Activated CD4-positive, alpha-beta T cell treated with anti-CD3 and anti-CD28 coated beads, Interleukin-2, amount 10 ng/mL, durations not matched to agents 24 days and 14 days (primary cell): ENCODE measurements around the gene PSEN1. TPM values are rescaled to one million over a fixed set of nuclear protein-coding genes. Genes with fewer than 3 reads are reported as not detected.

ENCODE experiments used
- DNase-seq: peaks from one replicate; pipeline ENCODE4 v3.0.0; 2022
- H3K27ac Mint-ChIP-seq: one replicate; pipeline ENCODE4 v1.8.0; 2022; ENCODE audit warnings: mild to moderate bottlenecking, mixed read lengths
- H3K27me3 Mint-ChIP-seq: one replicate; pipeline ENCODE4 v1.8.0; 2022; ENCODE audit warnings: mixed read lengths
- H3K36me3 Mint-ChIP-seq: one replicate; pipeline ENCODE4 v1.8.0; 2022; ENCODE audit warnings: low read depth, mild to moderate bottlenecking, mixed read lengths
- H3K4me1 Mint-ChIP-seq: one replicate; pipeline ENCODE4 v1.8.0; 2021; ENCODE audit warnings: mixed read lengths
- H3K4me3 Mint-ChIP-seq: one replicate; pipeline ENCODE4 v1.8.0; 2022; ENCODE audit warnings: mild to moderate bottlenecking, moderate library complexity, mixed read lengths
- H3K9me3 Mint-ChIP-seq: one replicate; pipeline ENCODE4 v1.8.0; 2021; ENCODE audit warnings: mixed read lengths
- intact Hi-C: fragments of 100-400 bp; cut with micrococcal nuclease; formaldehyde crosslinking; loops from one replicate; pipeline ENCODE4 v1.15.1; 2023
- total RNA-seq: library from RNA; stranded (reverse); gene quantifications from 2 replicates; pipeline ENCODE4 v1.2.3, GENCODE V29; 2022

PSEN1 gene
- total RNA-seq, 1 donor from 2014 or later, result 39.1 TPM

DNA sequence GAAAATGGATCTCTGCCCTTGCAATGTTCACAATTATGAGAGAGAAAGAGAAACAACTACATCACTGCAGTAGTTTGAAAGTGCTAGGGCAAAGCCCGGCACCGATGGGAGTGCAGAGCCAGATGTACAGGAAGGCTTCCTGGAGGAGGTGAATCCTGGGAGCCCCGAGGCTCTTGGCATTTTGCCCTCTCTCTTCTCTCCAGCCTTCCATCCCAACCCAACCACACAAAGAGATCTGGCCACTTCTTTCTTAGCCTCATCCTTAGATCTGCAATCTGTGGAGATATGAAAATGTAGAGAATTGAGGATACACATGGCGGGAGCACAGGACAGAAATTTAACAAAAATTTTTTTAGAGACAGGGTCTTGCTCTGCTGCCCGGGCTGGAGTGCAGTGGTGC is 97.7 kb downstream of the PSEN1 start:
- H3K9me3 Mint-ChIP-seq, result no peaks in the 10 kb centered on the region
- no peak overlapping the region for H3K27ac Mint-ChIP-seq
- intact Hi-C loops, result no loop called here
- H3K36me3 Mint-ChIP-seq, result no peaks in the 10 kb centered on the region
- no peak overlapping the region for H3K4me3 Mint-ChIP-seq
- H3K27me3 Mint-ChIP-seq, result peaks cover 57% of the 10 kb centered on the region
- H3K4me1 Mint-ChIP-seq, result peaks cover 11% of the 10 kb centered on the region
- DNase-seq, result no peak

DNA sequence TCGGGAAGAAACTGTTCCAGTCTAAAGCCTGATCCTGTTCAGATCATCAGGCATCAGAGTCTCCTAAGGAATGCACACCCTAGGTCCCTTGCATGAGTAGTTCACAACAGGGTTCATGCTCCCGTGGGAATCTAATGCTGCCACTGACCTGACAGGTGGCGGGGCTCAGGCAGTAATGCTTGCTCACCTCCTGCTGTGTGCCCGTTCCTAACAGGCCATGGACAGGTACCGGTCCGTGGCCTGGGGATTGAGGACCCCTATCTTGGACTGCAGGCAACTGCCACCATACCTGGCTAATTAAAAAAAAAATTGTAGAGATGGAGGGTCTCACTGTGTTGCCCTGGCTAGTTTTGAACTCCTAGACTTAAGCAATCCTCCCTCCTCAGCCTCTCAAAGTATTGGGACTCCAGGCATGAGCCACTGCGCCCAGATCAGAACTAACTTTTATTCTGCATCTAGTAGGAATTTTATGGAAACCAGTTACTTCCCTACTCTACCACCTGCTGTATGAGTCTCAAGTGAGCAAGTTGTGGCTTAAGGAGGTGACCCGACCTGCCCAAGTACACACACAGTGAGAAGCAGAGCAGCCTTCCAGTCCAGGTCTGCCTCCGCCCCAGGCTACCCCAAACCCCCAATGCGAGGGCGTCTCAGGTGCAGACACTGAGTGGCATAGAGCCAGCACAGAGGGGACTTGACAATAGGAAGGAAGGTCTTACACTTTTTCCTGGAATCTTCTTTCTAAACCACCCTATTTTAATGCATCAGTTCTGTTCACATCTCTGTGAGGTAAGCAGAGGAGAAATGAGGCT is 98.5 kb downstream of the PSEN1 start:
- H3K4me1 Mint-ChIP-seq, result peaks cover 11% of the 10 kb centered on the region
- H3K9me3 Mint-ChIP-seq, result no peaks in the 10 kb centered on the region
- DNase-seq, result no peak
- peaks cover 62% of the 10 kb centered on the region for H3K27me3 Mint-ChIP-seq
- no peak overlapping the region for H3K4me3 Mint-ChIP-seq
- no peak overlapping the region for H3K27ac Mint-ChIP-seq
- H3K36me3 Mint-ChIP-seq, result no peaks in the 10 kb centered on the region
- intact Hi-C loops, result no loop called here

DNA sequence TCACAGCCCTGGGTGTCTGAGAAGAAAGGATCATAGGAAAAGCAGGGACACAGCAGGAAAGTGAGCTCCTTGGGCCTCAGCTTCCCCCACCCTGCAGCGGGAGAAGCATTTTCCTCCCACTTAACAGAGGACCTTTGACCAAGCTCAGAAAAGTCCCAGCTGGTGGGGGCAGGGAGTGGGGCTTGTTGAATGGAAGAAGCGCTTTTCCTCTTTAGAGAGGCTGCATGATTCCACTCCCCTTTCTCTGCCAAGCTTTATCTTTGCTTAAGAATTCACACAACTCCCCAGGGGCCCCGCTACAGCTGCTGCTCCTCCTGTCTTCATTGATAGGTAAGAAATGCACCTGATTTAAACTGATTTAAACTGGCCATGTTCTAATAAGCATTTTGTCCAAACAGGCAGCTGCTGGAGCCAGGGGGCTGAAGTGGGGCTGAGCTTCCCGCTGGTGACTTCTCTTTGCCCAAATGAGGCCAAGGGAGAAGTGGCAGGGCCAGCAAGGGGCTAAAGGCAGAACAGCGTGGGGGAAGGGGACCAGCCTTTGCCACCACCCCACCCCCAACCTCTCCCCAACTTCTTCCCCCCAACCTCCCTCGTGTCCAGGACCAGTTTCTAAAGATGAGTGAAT is 99.3 kb downstream of the PSEN1 start:
- intact Hi-C loops, result no loop called here
- H3K4me3 Mint-ChIP-seq, result no peak overlapping the region
- H3K4me1 Mint-ChIP-seq, result peaks cover 11% of the 10 kb centered on the region
- H3K27ac Mint-ChIP-seq, result no peak overlapping the region
- no peaks in the 10 kb centered on the region for H3K9me3 Mint-ChIP-seq
- H3K36me3 Mint-ChIP-seq, result no peaks in the 10 kb centered on the region
- no peak for DNase-seq
- H3K27me3 Mint-ChIP-seq, result peaks cover 68% of the 10 kb centered on the region

DNA sequence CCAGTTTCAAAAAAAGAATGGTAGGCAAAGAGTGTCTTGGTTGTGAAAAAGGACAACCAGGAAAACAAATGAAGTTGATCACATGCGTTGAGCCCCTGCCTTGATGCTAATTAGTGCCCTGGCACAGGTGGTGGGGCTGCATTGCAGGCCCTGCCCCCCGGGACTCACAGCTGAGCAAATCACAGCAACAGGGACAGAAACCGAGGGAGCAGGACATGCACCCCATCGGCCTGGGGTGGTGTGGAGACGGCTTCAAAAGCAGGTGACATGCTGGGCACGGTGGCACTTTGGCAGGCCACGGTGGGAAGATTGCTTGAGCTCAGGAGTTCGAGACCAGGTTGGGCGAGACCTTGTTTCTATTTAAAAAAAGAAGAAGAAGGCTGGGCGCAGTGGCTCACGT is 99.8 kb downstream of the PSEN1 start:
- intact Hi-C loops, result no loop called here
- H3K27ac Mint-ChIP-seq, result no peak overlapping the region
- H3K36me3 Mint-ChIP-seq, result no peaks in the 10 kb centered on the region
- no peak for DNase-seq
- peak overlapping the region; percentile 17 for H3K4me3 Mint-ChIP-seq
- no peaks in the 10 kb centered on the region for H3K9me3 Mint-ChIP-seq
- peaks cover 11% of the 10 kb centered on the region for H3K4me1 Mint-ChIP-seq
- peaks cover 73% of the 10 kb centered on the region for H3K27me3 Mint-ChIP-seq

DNA sequence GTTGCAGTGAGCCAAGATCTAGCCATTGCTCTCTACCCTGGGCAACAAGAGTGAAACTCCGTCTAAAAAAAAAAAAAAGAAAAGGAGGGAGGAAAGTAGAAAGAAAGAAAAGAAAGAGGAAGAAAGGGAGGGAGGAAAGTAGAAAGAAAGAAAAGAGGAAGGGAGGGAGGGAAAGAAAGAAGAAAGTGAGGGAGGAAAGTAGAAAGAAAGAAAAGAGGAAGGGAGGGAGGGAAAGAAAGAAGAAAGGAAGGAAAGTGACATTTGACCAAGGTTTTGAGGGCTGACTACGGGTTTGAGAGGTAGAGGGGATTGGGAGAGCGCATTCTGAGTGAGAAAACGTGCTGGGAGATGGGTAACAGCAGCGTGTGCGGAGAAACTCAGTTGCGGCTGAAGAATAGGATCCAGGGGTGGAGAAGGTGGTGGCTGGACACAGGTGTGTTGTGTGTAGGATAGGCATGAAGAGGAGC is 100.5 kb downstream of the PSEN1 start:
- Mint-ChIP-seq H3K4me3 (peak overlapping the region; percentile 57), H3K4me1 (peaks cover 11% of the 10 kb centered on the region), H3K27ac (no peak overlapping the region), H3K27me3 (peaks cover 76% of the 10 kb centered on the region), H3K9me3 (no peaks in the 10 kb centered on the region), H3K36me3 (no peaks in the 10 kb centered on the region)
- no peak for DNase-seq
- intact Hi-C loops, result no loop called here

DNA sequence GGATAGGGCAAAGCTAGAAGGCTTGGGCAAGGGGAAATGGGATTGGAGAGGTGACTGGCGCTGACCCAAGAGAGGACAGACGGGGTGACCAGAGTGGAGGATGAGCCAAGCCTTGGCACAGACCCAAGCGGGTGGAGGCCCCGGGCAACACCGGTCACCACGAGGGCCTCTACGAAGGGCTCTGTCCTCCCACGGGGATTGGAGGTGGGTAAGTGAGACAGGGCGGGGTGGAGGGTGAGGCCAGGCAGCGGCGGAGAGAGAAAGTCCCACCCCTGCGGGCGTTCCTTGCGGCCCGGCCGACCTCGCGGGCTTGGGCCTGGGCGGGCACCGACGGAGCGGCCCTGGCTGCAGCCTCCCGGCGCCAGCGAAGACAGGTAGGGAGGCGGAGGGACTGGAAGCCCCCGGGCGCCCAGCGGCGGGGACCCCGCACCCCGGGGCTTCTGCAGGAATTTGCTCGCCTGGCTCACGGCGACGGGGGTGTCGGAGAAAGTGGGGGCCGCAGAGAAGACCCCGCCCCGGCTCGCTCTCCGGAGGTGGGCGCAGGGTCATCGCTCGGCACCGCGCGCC is 101.0 kb downstream of the PSEN1 start, which contains the start of gene PAPLN:
Gene PAPLN, plus strand, starts transcription at position 288 of the 567 bp plus-strand sequence. CDS start 2,273 bp downstream, outside the sequence.
- intact Hi-C loops, result no loop called here
- Mint-ChIP-seq H3K27me3 (peaks cover 79% of the 10 kb centered on the region), H3K9me3 (no peaks in the 10 kb centered on the region), H3K4me1 (peaks cover 11% of the 10 kb centered on the region), H3K4me3 (peak within 1 kb of the TSS; percentile 57), H3K36me3 (no peaks in the 10 kb centered on the region), H3K27ac (no peak within 1 kb of the TSS)
- no peak for DNase-seq

DNA sequence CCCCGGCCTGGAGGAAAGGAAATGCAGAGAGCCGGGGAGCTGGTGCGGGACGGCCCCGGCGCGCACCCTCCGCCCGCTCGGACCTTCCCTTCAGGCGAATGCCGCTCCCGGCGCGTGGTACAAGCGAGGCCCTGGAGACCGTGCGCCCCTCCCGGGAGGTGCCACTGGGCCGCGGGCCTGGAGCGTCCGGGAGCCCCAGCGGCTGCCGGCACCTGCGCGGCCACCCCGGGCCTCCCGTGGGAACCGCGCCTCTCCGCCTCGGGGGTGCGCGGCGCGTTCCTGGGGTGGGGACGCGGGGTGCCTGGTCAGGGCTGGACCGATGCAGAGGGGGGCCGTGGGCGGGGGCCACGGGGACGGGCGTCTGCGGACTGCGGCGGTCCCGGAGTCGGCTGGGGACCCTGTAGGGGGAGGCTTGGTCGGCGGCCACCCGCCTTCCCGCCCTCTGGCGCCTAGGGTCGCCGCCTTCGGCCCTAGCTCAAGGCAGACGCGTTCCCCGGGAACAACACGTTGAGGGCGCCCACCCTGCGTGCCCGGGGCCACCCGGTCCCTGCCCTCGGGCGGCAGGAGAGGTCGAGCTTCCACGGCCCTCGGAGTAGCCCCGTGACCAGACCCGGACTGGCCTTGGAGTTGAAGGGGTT is 101.6 kb downstream of the PSEN1 start:
- Mint-ChIP-seq H3K4me1 (peaks cover 15% of the 10 kb centered on the region), H3K4me3 (peak overlapping the region; percentile 43), H3K27me3 (peaks cover 79% of the 10 kb centered on the region), H3K36me3 (no peaks in the 10 kb centered on the region), H3K9me3 (no peaks in the 10 kb centered on the region), H3K27ac (no peak overlapping the region)
- intact Hi-C loops, result no loop called here
- DNase-seq, result no peak

DNA sequence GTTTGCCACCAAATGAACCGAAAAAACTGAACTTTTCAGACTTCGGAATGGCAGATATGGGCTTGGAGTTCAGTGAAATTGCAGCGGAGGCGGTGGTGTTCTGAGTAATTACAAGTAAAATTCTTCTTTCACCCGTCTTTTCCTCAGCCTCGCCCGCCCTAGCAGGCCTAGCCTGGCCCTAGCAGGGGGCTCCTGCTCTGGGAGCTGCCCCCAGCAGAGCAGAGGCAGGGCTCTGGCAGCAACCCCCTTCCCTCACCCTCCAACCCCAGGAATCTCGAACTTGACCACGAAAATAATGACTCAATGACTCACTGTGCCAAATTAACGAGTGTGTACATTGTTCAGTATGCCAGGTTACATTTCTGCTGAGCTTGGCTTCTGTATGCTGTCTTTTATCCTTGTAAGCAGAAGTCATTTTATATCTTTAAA is 102.1 kb downstream of the PSEN1 start:
- Mint-ChIP-seq H3K9me3 (no peaks in the 10 kb centered on the region), H3K36me3 (no peaks in the 10 kb centered on the region), H3K4me1 (peaks cover 18% of the 10 kb centered on the region), H3K4me3 (peak overlapping the region; percentile 43), H3K27ac (no peak overlapping the region), H3K27me3 (peaks cover 78% of the 10 kb centered on the region)
- intact Hi-C loops, result no loop called here
- DNase-seq, result no peak

DNA sequence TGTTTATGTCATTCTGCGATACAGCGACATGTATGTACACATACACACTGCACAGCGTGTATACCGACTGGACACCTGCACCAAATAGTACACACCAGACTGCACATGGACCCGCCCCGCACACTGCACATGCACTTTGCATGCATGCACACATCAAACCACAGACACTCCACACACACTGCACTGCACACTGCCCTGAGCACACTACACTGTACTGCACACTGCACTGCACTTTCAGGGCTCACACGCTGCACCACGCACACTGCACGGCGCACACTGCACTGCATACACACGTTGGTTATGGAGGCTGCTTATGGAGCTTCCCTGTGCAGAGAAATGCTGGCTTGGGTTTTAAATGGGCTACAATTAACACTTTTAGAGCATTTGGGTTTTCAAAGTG is 102.6 kb downstream of the PSEN1 start:
- Mint-ChIP-seq H3K36me3 (no peaks in the 10 kb centered on the region), H3K27me3 (peaks cover 78% of the 10 kb centered on the region), H3K9me3 (no peaks in the 10 kb centered on the region), H3K4me3 (no peak overlapping the region), H3K4me1 (peaks cover 21% of the 10 kb centered on the region), H3K27ac (no peak overlapping the region)
- intact Hi-C loops, result no loop called here
- no peak for DNase-seq

DNA sequence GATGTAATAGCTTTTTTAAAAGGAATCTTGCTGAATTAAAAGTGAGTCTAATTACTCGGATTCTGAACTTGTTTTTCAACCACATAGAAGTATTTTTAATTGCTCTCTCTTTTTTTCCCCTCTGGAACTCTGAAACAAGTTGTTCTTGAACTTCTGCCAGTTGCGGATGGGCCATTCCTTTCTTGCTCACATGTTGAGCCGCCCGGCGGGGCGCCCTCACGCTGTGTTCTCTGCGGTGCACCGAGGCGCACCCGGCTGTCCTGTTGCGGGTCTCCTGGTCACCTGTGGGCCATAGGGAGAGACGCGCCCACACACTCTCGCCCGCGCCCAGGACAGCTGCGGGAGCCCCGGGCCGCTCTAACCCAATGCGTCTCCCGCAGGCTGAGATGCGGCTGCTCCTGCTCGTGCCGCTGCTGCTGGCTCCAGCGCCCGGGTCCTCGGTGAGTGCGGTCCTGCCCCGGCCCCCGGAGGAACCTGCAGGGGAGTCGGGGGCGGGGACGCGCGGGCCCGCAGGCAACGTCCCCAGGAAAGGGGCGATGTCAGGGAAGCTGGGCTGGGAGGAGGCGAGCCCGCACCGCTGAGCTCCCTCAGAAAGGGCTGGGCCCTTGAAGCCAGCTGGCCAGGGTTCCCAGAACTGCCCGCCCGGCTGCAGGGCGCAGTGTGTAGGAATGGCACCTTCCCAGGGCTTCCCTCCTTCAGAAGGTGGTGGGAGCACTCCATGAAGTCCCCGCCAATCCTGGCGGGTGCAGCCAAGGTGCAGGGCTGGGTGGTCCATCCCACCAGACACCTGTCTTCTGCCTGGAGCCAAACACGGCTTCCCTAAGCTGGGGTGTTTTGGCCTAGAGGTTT is 103.3 kb downstream of the PSEN1 start:
- Mint-ChIP-seq H3K4me3 (no peak overlapping the region), H3K27ac (no peak overlapping the region), H3K4me1 (peaks cover 21% of the 10 kb centered on the region), H3K36me3 (no peaks in the 10 kb centered on the region), H3K9me3 (no peaks in the 10 kb centered on the region), H3K27me3 (peaks cover 76% of the 10 kb centered on the region)
- DNase-seq, result no peak
- intact Hi-C loops, result no loop called here

DNA sequence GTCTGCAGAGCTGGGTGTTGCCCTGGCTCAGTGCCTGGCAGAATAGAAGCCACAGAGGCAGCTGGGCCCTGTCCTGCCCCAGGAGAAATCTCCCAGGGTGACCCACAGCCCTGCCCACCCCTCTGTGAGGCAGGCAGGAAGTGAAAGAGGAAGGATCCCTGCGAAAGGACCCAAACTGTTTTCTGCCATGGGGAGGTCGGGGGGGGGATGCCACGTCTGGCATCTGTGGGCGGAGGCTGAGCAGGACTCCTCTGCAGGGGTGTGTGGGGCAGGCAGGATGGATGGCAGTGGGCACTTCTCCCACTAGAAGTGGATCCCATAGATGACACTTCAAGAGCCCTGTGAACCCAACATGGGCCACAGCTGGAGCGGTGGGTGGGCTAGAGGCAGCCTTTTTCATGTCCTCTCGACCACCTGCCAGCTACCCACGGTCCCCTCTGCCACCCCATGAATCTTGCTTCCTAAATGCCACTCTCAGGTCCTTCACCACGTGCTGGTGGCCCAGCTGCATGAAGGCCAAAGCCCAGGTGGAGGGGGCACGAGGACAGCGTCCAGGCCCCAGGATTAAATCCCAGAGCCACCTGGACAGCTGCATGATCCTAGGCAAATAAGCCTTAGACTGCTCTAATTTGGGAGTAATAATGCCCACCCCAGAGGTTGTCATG is 104.6 kb downstream of the PSEN1 start:
- H3K4me3 Mint-ChIP-seq, result no peak overlapping the region
- no peak overlapping the region for H3K27ac Mint-ChIP-seq
- H3K27me3 Mint-ChIP-seq, result peaks cover 70% of the 10 kb centered on the region
- intact Hi-C loops, result no loop called here
- DNase-seq, result no peak
- H3K9me3 Mint-ChIP-seq, result no peaks in the 10 kb centered on the region
- H3K36me3 Mint-ChIP-seq, result no peaks in the 10 kb centered on the region
- peaks cover 20% of the 10 kb centered on the region for H3K4me1 Mint-ChIP-seq

DNA sequence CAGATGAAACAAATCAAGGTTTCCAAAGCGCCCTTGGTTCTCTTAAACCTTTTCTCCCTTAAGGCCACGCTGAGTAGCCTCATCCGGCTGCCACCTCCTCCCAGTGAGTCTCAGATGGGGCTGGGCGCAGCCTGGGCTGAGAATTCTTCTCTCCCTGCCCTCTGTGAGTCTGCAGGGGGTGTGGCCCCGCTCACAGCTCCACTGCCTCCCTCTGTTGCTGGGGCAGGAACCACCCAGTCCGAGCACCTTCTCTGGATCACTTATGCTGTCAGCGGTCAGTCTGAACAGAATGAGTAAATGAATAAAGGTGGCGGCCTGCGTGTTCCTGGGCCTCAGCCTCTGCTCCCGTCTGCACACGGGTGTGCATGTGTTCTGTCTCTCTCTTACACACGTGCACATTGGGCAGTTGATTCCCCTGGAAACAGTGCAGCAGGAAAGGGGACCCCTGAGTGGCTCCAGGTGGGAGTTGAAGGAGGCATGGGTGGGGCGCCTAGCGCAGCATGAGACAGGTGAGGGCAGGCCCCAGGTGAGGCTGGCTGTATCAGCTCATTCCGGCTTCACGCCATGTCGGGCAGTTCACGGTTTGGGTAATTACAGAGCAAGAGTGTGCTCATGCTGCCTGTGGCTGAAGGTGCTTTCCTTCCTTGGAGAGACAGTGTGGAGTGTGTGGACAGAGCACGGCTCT is 105.3 kb downstream of the PSEN1 start:
- intact Hi-C loops, result no loop called here
- H3K36me3 Mint-ChIP-seq, result no peaks in the 10 kb centered on the region
- DNase-seq, result no peak
- H3K27ac Mint-ChIP-seq, result no peak overlapping the region
- peaks cover 19% of the 10 kb centered on the region for H3K4me1 Mint-ChIP-seq
- H3K9me3 Mint-ChIP-seq, result no peaks in the 10 kb centered on the region
- H3K4me3 Mint-ChIP-seq, result no peak overlapping the region
- H3K27me3 Mint-ChIP-seq, result peaks cover 66% of the 10 kb centered on the region
